CD4-positive, alpha-beta T cell treated with Interleukin-12 subunit alpha and Interleukin-12 subunit beta, for 1 hour (primary cell): ENCODE results near the gene DDX43.
"Not testable (repeated sequence)": the region's sequence is repeated elsewhere in the genome, so short reads cannot be mapped to it uniquely, and the experiment has no call there.

Source experiments
- DNase-seq: peaks from one replicate; pipeline ENCODE4 v3.0.0-alpha.2; 2020

The DDX43 gene

GRCh38 chr6:73389854-73390253 is 4.8 kb upstream of the DDX43 start:
- DNase-seq: no peak

GRCh38 chr6:73391675-73392074 is 3.0 kb upstream of the DDX43 start:
- peak; percentile 31 for DNase-seq

- DNase-seq: not testable (repeated sequence)
Observed at GRCh38 chr6:73392188-73392587, 2.4 kb upstream of the DDX43 start.

GRCh38 chr6:73393278-73393677 is 1.4 kb upstream of the DDX43 start:
- DNase-seq: no peak

- no peak for DNase-seq
Observed at GRCh38 chr6:73395875-73396274, 1.2 kb downstream of the DDX43 start.

- DNase-seq: no peak
Observed at GRCh38 chr6:73400656-73401055, 6.0 kb downstream of the DDX43 start.

- DNase-seq: no peak
Observed at GRCh38 chr6:73409395-73409794, 14.8 kb downstream of the DDX43 start.

GRCh38 chr6:73413102-73413501 is 18.5 kb downstream of the DDX43 start:
- no peak for DNase-seq

- DNase-seq: no peak
Observed at GRCh38 chr6:73418081-73418741, 23.6 kb downstream of the DDX43 start.

- no peak for DNase-seq
Observed at GRCh38 chr6:73421534-73421933, 26.9 kb downstream of the DDX43 start.

- DNase-seq: no peak
Observed at GRCh38 chr6:73435236-73435635, 40.6 kb downstream of the DDX43 start.

GRCh38 chr6:73443555-73443954 is 48.9 kb downstream of the DDX43 start:
- no peak for DNase-seq

- DNase-seq: peak; percentile 43
Observed at GRCh38 chr6:73451223-73452106, 56.8 kb downstream of the DDX43 start.

GRCh38 chr6:73452107-73452461 is 57.5 kb downstream of the DDX43 start, which contains the start of gene CGAS:
Gene CGAS, minus strand, starts transcription at chr6:73452297. Its CDS starts 116 bp downstream, at chr6:73452181.
- peak; percentile 86 for DNase-seq

- no peak for DNase-seq
Observed at GRCh38 chr6:73455865-73456629, 61.4 kb downstream of the DDX43 start.

- DNase-seq: not testable (repeated sequence)
Observed at GRCh38 chr6:73459474-73459873, 64.8 kb downstream of the DDX43 start.

GRCh38 chr6:73460056-73460455 is 65.4 kb downstream of the DDX43 start:
- no peak for DNase-seq

- peak; percentile 88 for DNase-seq
Observed at GRCh38 chr6:73461537-73462350, 67.1 kb downstream of the DDX43 start, which contains the start of gene MTO1. Gene MTO1, plus strand, starts transcription at chr6:73461737. Its CDS starts 118 bp downstream, at chr6:73461855.
